Kasumi-1 (cell line): ENCODE results near the gene NSD1.
"Not testable (repeated sequence)": the region's sequence is repeated elsewhere in the genome, so short reads cannot be mapped to it uniquely, and the experiment has no call there.

Experiments used
- DNase-seq, 2 experiments: peaks; one replicate each; lab custom pipeline; 2025; lab: John Stamatoyannopoulos, UW

NSD1 gene

GRCh38 chr5:177291735-177292134 lies 158.2 kb downstream of the NSD1 start:
- no peak for DNase-seq

- no peak for DNase-seq
These were observed 160.4 kb downstream of the NSD1 start for GRCh38 chr5:177293819-177294581.

- no peak for DNase-seq
These were observed 161.1 kb downstream of the NSD1 start for GRCh38 chr5:177294632-177295031.

GRCh38 chr5:177295924-177296323 lies 162.4 kb downstream of the NSD1 start:
- DNase-seq, result peak; percentile 11 to 42

- peak in 1 of 2 experiments; percentile 14 for DNase-seq
These were observed 163.0 kb downstream of the NSD1 start for GRCh38 chr5:177296581-177296980.

GRCh38 chr5:177297922-177298321 lies 164.3 kb downstream of the NSD1 start:
- DNase-seq, result no peak

GRCh38 chr5:177299697-177300096 lies 166.1 kb downstream of the NSD1 start:
- no peak for DNase-seq

GRCh38 chr5:177300236-177300880 lies 166.8 kb downstream of the NSD1 start:
- DNase-seq, result peak; percentile 97

GRCh38 chr5:177300951-177301350 lies 167.4 kb downstream of the NSD1 start:
- no peak for DNase-seq

GRCh38 chr5:177301503-177302165 lies 168.1 kb downstream of the NSD1 start:
- no peak for DNase-seq

GRCh38 chr5:177302354-177303110 lies 169.0 kb downstream of the NSD1 start:
- DNase-seq, result no peak

GRCh38 chr5:177303121-177303924 lies 169.8 kb downstream of the NSD1 start, which contains the start of the genes PRELID1 and RAB24:
TSS of gene PRELID1 (plus strand) at chr5:177303799. CDS start at chr5:177303986, 187 bp downstream.
TSS of gene RAB24 (minus strand) at chr5:177303719. CDS start at chr5:177303288, 431 bp downstream.
- DNase-seq, result peak; percentile 43 to 52

GRCh38 chr5:177303925-177304391 lies 170.4 kb downstream of the NSD1 start:
- DNase-seq, result no peak

- DNase-seq, result no peak
These were observed 171.0 kb downstream of the NSD1 start for GRCh38 chr5:177304392-177305119.

- DNase-seq, result not testable (repeated sequence)
These were observed 172.6 kb downstream of the NSD1 start for GRCh38 chr5:177306103-177306640.

- peak; percentile 95 to 96 for DNase-seq
These were observed 173.3 kb downstream of the NSD1 start for GRCh38 chr5:177306674-177307543.

GRCh38 chr5:177307544-177308363 lies 174.2 kb downstream of the NSD1 start:
- peak in 1 of 2 experiments; percentile 20 for DNase-seq

GRCh38 chr5:177308740-177309139 lies 175.2 kb downstream of the NSD1 start:
- DNase-seq, result no peak
